SK-N-MC (cell line): ENCODE measurements around the gene FLRT2.
A peak's percentile ranks its signal among the peaks of the same experiment; 100 is the strongest.

Experiments used
- DNase-seq: peaks from one replicate; pipeline ENCODE4 v3.0.0-alpha.2; 2011; ENCODE audit warnings: low read depth, low spot score
- H3K27ac ChIP-seq: fragments of 200-600 bp; sonication (generic); 2 replicates; pipeline ENCODE4 v1.5.1; 2016; ENCODE audit warnings: mixed run types
- H3K36me3 ChIP-seq: fragments of 200-600 bp; sonication (generic); 2 replicates; pipeline ENCODE4 v1.6.1; 2017; ENCODE audit warnings: antibody characterized with exemption, low read length, mixed read lengths; ENCODE audit not compliant: insufficient read depth
- H3K4me3 ChIP-seq: fragments of 200-600 bp; sonication (generic); 2 replicates; pipeline ENCODE4 v1.5.1; 2016
- H3K9ac ChIP-seq: fragments of 200-600 bp; sonication (generic); 2 replicates; pipeline ENCODE4 v1.8.0; 2017; ENCODE audit warnings: mixed run types, mixed read lengths; ENCODE audit not compliant: insufficient read length
- H3K9me3 ChIP-seq: fragments of 200-600 bp; sonication (generic); 2 replicates; pipeline ENCODE4 v1.6.1; 2017; ENCODE audit warnings: low read depth, mild to moderate bottlenecking, antibody characterized with exemption, low read length, moderate library complexity, mixed read lengths
- EZH2 ChIP-seq: fragments of 200-600 bp; sonication (generic); IDR thresholded peaks from one replicate; pipeline ENCODE4 v1.6.1; 2017; ENCODE audit warnings: antibody characterized with exemption
- FOXP2 ChIP-seq: optimal IDR thresholded peaks from 2 replicates; pipeline ENCODE3; 2011; ENCODE audit warnings: mild to moderate bottlenecking, moderate library complexity; ENCODE audit not compliant: insufficient read depth; ENCODE audit errors: extremely low read length, control extremely low read depth
- POLR2AphosphoS5 ChIP-seq: IDR thresholded peaks from 2 replicates; pipeline ENCODE4 v1.6.1; 2012; ENCODE audit warnings: mild to moderate bottlenecking, low read depth, low read length, borderline replicate concordance

Gene FLRT2

DNA sequence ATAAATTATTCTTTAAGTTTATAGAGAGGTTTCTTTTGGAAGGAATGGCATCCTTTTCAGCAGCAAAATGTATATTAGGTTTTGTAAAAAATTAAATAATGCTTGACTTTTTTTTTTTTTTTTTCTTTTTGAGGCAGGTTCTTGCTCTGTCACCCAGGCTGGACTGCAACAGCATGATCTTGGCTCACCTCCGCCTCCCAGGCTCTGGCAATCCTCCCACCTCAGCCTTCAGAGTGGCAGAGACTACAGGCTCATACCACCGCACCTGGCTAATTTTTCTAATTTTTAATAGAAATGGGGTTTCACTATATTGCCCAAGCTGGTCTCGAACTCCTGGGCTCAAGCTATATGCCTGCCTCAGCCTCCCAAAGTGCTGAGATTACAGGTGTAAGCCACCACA, 89.0 kb downstream of the FLRT2 start:
- Histone ChIP-seq H3K9me3 (no peaks in the 10 kb centered on the region), H3K4me3 (no peak overlapping the region), H3K9ac (no peak overlapping the region), H3K36me3 (peaks cover 63% of the 10 kb centered on the region), H3K27ac (no peak overlapping the region)
- TF ChIP-seq POLR2AphosphoS5 (no peak), FOXP2 (no peak), EZH2 (no peak)
- no peak for DNase-seq

DNA sequence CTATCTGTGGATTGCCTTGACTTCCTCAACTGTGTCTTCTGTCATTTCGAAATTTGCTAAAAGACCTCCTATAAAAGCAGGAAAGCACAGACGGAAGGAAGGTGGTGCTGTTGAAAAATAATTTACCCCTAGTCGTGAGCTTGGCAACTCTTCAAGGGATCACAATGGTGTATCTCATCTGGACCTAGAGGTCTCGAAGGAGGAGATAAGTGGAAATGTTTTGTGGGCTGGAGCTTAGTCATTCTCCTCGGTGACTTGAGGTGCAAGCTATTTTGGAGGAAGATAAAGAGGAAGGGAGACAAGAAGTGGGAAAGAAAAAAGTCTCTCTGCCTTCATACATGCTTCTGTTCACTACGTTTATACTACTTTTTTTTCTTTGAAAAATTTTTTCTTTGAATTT, 89.9 kb downstream of the FLRT2 start:
- TF ChIP-seq POLR2AphosphoS5 (no peak), FOXP2 (no peak), EZH2 (no peak)
- H3K36me3 ChIP-seq: peaks cover 64% of the 10 kb centered on the region

DNA sequence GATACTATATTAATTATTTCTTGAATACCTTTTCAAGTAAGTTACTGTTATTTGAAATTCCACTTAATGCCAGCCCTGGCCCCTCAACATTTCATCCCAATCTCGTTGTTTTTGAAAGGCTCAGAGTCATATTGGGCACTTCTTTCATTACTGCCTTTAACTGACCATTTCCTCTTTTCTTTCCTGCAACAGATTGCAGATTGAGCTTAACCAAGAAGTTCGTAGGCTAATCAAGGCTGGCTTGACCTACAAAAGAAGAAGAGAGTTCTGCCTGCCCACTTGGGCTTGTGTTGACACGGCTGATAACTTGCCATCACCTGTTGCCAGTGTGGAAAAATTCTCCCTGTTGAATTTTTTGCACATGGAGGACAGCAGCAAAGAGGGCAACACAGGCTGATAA, 91.0 kb downstream of the FLRT2 start:
- H3K9ac ChIP-seq: no peak overlapping the region
- no peak for DNase-seq
- peaks cover 75% of the 10 kb centered on the region for H3K36me3 ChIP-seq
- TF ChIP-seq EZH2 (no peak), FOXP2 (no peak), POLR2AphosphoS5 (no peak)
- no peaks in the 10 kb centered on the region for H3K9me3 ChIP-seq
- H3K4me3 ChIP-seq: no peak overlapping the region
- H3K27ac ChIP-seq: no peak overlapping the region

More for the DNA sequence above, 89.9 kb downstream of the FLRT2 start:
- Histone ChIP-seq H3K4me3 (no peak overlapping the region), H3K27ac (no peak overlapping the region), H3K9me3 (no peaks in the 10 kb centered on the region), H3K9ac (no peak overlapping the region)
- no peak for DNase-seq

DNA sequence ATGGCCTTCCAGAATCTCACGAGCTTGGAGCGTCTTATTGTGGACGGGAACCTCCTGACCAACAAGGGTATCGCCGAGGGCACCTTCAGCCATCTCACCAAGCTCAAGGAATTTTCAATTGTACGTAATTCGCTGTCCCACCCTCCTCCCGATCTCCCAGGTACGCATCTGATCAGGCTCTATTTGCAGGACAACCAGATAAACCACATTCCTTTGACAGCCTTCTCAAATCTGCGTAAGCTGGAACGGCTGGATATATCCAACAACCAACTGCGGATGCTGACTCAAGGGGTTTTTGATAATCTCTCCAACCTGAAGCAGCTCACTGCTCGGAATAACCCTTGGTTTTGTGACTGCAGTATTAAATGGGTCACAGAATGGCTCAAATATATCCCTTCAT, 92.2 kb downstream of the FLRT2 start:
- H3K9me3 ChIP-seq: no peaks in the 10 kb centered on the region
- H3K4me3 ChIP-seq: no peak overlapping the region
- H3K36me3 ChIP-seq: peaks cover 79% of the 10 kb centered on the region
- no peak for DNase-seq
- TF ChIP-seq FOXP2 (no peak), POLR2AphosphoS5 (no peak), EZH2 (no peak)
- H3K27ac ChIP-seq: no peak overlapping the region
- no peak overlapping the region for H3K9ac ChIP-seq

DNA sequence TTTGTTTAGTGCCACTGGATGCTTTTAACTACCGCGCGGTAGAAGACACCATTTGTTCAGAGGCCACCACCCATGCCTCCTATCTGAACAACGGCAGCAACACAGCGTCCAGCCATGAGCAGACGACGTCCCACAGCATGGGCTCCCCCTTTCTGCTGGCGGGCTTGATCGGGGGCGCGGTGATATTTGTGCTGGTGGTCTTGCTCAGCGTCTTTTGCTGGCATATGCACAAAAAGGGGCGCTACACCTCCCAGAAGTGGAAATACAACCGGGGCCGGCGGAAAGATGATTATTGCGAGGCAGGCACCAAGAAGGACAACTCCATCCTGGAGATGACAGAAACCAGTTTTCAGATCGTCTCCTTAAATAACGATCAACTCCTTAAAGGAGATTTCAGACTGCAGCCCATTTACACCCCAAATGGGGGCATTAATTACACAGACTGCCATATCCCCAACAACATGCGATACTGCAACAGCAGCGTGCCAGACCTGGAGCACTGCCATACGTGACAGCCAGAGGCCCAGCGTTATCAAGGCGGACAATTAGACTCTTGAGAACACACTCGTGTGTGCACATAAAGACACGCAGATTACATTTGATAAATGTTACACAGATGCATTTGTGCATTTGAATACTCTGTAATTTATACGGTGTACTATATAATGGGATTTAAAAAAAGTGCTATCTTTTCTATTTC, 93.2 kb downstream of the FLRT2 start:
- Histone ChIP-seq H3K9ac (no peak overlapping the region), H3K27ac (no peak overlapping the region), H3K9me3 (no peaks in the 10 kb centered on the region), H3K4me3 (no peak overlapping the region), H3K36me3 (peaks cover 76% of the 10 kb centered on the region)
- no peak for TF ChIP-seq EZH2
- TF ChIP-seq POLR2AphosphoS5: no peak
- TF ChIP-seq FOXP2: no peak
- DNase-seq: no peak

DNA sequence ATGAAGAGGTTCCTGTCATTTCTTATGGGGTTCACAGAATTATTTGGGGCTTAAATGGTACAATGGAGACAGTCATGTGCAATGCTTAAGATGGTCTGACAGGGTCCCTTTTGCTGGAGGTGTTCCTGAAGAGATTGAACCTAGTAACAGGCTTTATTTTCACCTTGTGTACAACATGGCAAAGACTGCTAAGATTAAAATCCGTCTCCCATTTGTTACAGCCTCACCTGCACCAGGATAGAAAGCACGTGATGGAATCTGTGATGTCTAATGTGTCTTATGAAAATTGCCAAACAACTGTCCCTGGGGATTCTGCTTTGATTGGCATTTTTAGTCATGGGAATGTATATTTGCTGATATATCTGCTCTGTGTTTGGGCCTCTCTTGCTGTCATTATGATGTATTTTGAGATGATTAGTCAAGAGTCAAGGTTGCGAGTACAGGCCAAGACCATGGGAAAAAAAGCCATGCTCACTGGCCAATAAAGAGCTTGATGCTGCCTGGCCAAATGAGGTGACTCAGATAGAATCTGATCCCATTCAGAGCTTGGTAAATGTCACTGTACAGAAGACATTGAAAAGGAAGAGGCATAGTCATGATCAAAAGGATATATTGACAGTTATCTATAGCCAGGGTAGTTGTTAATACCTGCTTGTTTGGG, 96.1 kb downstream of the FLRT2 start:
- H3K36me3 ChIP-seq: peaks cover 54% of the 10 kb centered on the region
- no peak overlapping the region for H3K4me3 ChIP-seq
- DNase-seq: no peak
- TF ChIP-seq EZH2 (no peak), FOXP2 (no peak), POLR2AphosphoS5 (no peak)
- H3K9me3 ChIP-seq: no peaks in the 10 kb centered on the region
- H3K9ac ChIP-seq: no peak overlapping the region
- no peak overlapping the region for H3K27ac ChIP-seq

DNA sequence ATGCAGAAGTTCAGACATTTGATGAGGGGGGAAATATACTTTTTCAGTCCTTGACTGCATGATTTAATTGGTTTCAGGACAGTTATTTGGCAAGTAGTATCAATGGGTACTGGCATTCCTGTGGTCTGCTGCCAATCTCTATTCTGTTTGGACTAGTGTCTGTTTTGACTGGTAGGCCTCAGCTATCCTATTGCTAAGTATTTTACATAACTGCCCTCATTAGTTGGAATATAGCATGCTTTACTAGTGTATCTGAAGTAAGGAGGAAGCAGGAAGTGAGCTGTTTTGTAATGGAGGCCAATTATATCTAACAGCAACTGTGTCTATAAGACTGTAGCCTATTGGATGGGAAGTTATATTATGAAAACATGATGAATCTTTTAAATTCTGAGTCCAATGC, 104.3 kb downstream of the FLRT2 start:
- DNase-seq: no peak
- Histone ChIP-seq H3K27ac (peak overlapping the region; percentile 70; the same call in 1 of the 2 replicates), H3K36me3 (no peaks in the 10 kb centered on the region), H3K4me3 (no peak overlapping the region), H3K9ac (no peak overlapping the region), H3K9me3 (no peaks in the 10 kb centered on the region)
- TF ChIP-seq EZH2 (no peak), FOXP2 (no peak)

DNA sequence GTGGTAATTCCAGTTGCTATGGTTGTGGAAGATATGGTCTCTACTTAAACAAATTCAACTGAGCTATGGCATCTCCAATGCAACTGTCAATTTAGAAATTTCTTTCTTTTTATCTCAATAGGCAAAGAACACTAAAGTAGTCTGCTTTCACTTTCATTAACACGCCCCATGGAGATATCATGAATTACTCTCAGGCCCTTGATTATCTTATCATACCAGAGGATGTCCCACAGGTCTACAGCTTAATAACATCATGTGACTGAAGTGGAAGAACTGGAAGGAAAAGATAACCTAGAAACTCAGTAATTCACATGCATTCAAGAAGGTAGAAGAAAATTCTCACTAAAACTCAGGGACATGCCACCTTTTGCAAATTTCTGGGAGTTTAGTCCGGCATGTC, 114.3 kb downstream of the FLRT2 start:
- Histone ChIP-seq H3K27ac (no peak overlapping the region), H3K9ac (no peak overlapping the region), H3K36me3 (no peaks in the 10 kb centered on the region), H3K4me3 (no peak overlapping the region), H3K9me3 (no peaks in the 10 kb centered on the region)
- DNase-seq: no peak
- no peak for TF ChIP-seq EZH2
- no peak for TF ChIP-seq POLR2AphosphoS5
- TF ChIP-seq FOXP2: no peak

DNA sequence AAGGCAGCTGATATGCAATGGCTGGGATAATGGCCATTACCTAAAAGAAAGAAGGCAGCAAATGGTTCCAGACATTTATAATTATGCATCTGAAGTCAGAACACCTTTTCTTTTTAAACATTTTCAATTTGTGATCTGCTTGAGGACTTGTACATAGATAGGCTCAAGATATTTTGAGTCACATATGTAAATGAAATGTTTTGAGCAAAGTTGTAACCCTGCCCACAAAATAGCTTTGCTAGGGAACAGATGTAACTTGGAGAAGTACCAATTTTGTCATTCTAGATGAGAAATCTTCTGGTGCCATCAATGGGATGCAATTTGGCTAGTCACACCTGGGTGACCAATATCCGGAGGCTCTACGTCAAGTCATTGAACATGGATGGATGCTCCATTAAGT, 123.1 kb downstream of the FLRT2 start:
- no peak for DNase-seq
- no peaks in the 10 kb centered on the region for H3K36me3 ChIP-seq
- no peak overlapping the region for H3K4me3 ChIP-seq
- H3K9ac ChIP-seq: no peak overlapping the region
- no peaks in the 10 kb centered on the region for H3K9me3 ChIP-seq
- TF ChIP-seq EZH2: no peak
- TF ChIP-seq FOXP2: no peak
- no peak for TF ChIP-seq POLR2AphosphoS5
- H3K27ac ChIP-seq: no peak overlapping the region
